HG02981 (cell line): ENCODE data around the gene ACTMAP.
"Not testable (repeated sequence)": the region's sequence is repeated elsewhere in the genome, so short reads cannot be mapped to it uniquely, and the experiment has no call there.

Experiments used
- ATAC-seq: cut with Tn5 transposase; IDR thresholded peaks from one replicate; pipeline ENCODE4 v1.9.1; 2021; ENCODE audit warnings: mild to moderate bottlenecking, moderate library complexity; ENCODE audit not compliant: unreplicated experiment

The ACTMAP gene

GRCh38 chr19:40776364-40776763 lies 26.1 kb upstream of the ACTMAP start:
- ATAC-seq: no peak

- ATAC-seq: no peak
Observed at GRCh38 chr19:40775632-40776022, 25.4 kb upstream of the ACTMAP start.

GRCh38 chr19:40774916-40775631 lies 24.8 kb upstream of the ACTMAP start, which contains the start of gene MIA:
MIA (plus strand) TSS chr19:40775521; CDS start chr19:40775543, 22 bp downstream.
- ATAC-seq: no peak

GRCh38 chr19:40771101-40771862 lies 21.0 kb upstream of the ACTMAP start:
- ATAC-seq: not testable (repeated sequence)

- ATAC-seq: no peak
Observed at GRCh38 chr19:40768869-40769268, 18.6 kb upstream of the ACTMAP start.

GRCh38 chr19:40766385-40766784 lies 16.1 kb upstream of the ACTMAP start:
- ATAC-seq: not testable (repeated sequence)

GRCh38 chr19:40763963-40764362 lies 13.7 kb upstream of the ACTMAP start:
- no peak for ATAC-seq

- no peak for ATAC-seq
Observed at GRCh38 chr19:40763526-40763925, 13.2 kb upstream of the ACTMAP start.

GRCh38 chr19:40762754-40763470 lies 12.6 kb upstream of the ACTMAP start:
- ATAC-seq: no peak

GRCh38 chr19:40759352-40759751 lies 9.1 kb upstream of the ACTMAP start:
- ATAC-seq: no peak

GRCh38 chr19:40758491-40758890 lies 8.2 kb upstream of the ACTMAP start:
- ATAC-seq: no peak

- no peak for ATAC-seq
Observed at GRCh38 chr19:40756502-40757110, 6.3 kb upstream of the ACTMAP start.

GRCh38 chr19:40755791-40756190 lies 5.5 kb upstream of the ACTMAP start:
- ATAC-seq: no peak

- ATAC-seq: no peak
Observed at GRCh38 chr19:40755248-40755624, 5.0 kb upstream of the ACTMAP start.

- no peak for ATAC-seq
Observed at GRCh38 chr19:40754611-40755247, 4.5 kb upstream of the ACTMAP start.

- no peak for ATAC-seq
Observed at GRCh38 chr19:40752257-40752781, 2.0 kb upstream of the ACTMAP start.

GRCh38 chr19:40750874-40751537 lies 729 bp upstream of the ACTMAP start, which contains the start of gene SNRPA:
SNRPA (plus strand) TSS chr19:40751203; CDS start chr19:40751409, 206 bp downstream.
- peak; percentile 50 for ATAC-seq

GRCh38 chr19:40747536-40747935 lies 2.7 kb downstream of the ACTMAP start:
- no peak for ATAC-seq

- no peak for ATAC-seq
Observed at GRCh38 chr19:40745402-40745780, 4.9 kb downstream of the ACTMAP start.
